Adrenal gland (tissue), 12 donors: Measurements from ENCODE around the gene PPAN. TPM values are rescaled to one million over a fixed set of nuclear protein-coding genes. Genes with fewer than 3 reads are reported as not detected.

Source experiments
- DNase-seq, 7 donors: peaks; one replicate each; pipeline ENCODE4 v3.0.0-alpha.2; 2019 to 2020
- H3K27ac ChIP-seq, 5 donors: fragments of 200-600 bp; sonication (generic) in 4 of 5; 1 replicate in 3 of 5; 2 replicates in 2 of 5; pipeline versions ENCODE4 v1.5.1 to v1.8.0; 2016 to 2020; ENCODE audit warnings: mild to moderate bottlenecking in 1 of 5
- H3K27me3 ChIP-seq: fragments of 200-600 bp; 2 replicates; pipeline ENCODE4 v1.8.0; 2021
- H3K36me3 ChIP-seq, 2 donors: fragments of 200-600 bp; replicated peaks in 1 of 2; 1 replicate in 1 of 2; 2 replicates in 1 of 2; pipeline versions ENCODE4 v1.5.1 to v1.8.0; 2018 to 2022
- H3K4me1 ChIP-seq, 2 donors: fragments of 200-600 bp; replicated peaks in 1 of 2; 1 replicate in 1 of 2; 2 replicates in 1 of 2; pipeline versions ENCODE4 v1.5.1 to v1.8.0; 2018 to 2021
- H3K4me3 ChIP-seq, 4 donors: fragments of 200-600 bp; sonication (generic) in 3 of 4; one replicate each; pipeline ENCODE4 v1.5.1; 2016 to 2018
- H3K9me3 ChIP-seq, 3 donors: fragments of 200-600 bp; sonication (generic) in 1 of 3; replicated peaks in 1 of 3; 1 replicate in 2 of 3; 2 replicates in 1 of 3; pipeline versions ENCODE4 v1.5.1 to v1.8.0; 2016 to 2021
- POLR2A ChIP-seq, 2 donors: fragments of 450-650 bp; IDR thresholded peaks; one replicate each; pipeline ENCODE4 v1.6.1; 2017; ENCODE audit warnings: antibody characterized with exemption in 2 of 2, mild to moderate bottlenecking in 2 of 2, moderate library complexity in 1 of 2
- WGBS, 4 donors: extraction: QIAGEN DNeasy Blood & Tissue Kit in 2 of 4; methylation state at CpG; one replicate each; pipeline versions ENCODE4 v1.1.5 to v1.1.7; 2013 to 2017; 5-methylcytosine and 5-hydroxymethylcytosine counted together
- intact Hi-C, 2 donors: fragments of 100-400 bp; cut with DNase I; formaldehyde crosslinking; loops; one replicate each; pipeline versions ENCODE4 v1.14.1 to v1.15.0; 2022 to 2023
- polyA plus RNA-seq, 3 donors: library from polyadenylated mRNA; stranded (reverse); fragments of 200-250 nt in 2 of 3; fragments of 350-450 nt in 1 of 3; fragmentation: Illumina TruSeq in 1 of 3; extraction: RNeasy Lipid Tissue Mini Kit (QIAGEN cat#74804) in 1 of 3; gene quantifications; one replicate each; pipeline ENCODE4 v1.2.3, GENCODE V29; 2013 to 2014
- total RNA-seq, 9 donors: library from RNA; depleted of rRNA in 4 of 9; stranded (reverse); fragments of >200 nt in 4 of 9; fragments of 120-200 nt in 1 of 9; fragmentation: NEBNext Ultra II Directional in 1 of 9; extraction: Animal tissue kit (Norgen Biotek cat#: 25700) in 1 of 9; gene quantifications; one replicate each; pipeline versions ENCODE4 v1.1.0 to v1.2.4, GENCODE V29; 2013 to 2023
- TF ChIP-seq, protein P1 (sequence below), 6 experiments: fragments of 450-650 bp in 4 of 6; fragments of 200-600 bp in 2 of 6; sonication (generic) in 1 of 6; IDR thresholded peaks; 1 replicate in 5 of 6; 2 replicates in 1 of 6; pipeline versions ENCODE4 v1.5.1 to v1.8.0; 2016 to 2021; ENCODE audit warnings: antibody characterized with exemption in 6 of 6, mild to moderate bottlenecking in 2 of 6, moderate library complexity in 1 of 6
- donor health status: healthy with polysubstance abuse.
- donor health status: Bipolar disorder and iron deficiency.
- donor health status: DM: yes; HTN: yes; CAD: no.
- donor health status: DM: no; HTN: no; CAD: no.
- donor health status: DM: no; HTN: no; CAD: no.
- donor health status: DM: yes; HTN: yes; CAD: no.

PPAN gene
- total and polyA plus RNA-seq, 12 donors, result 18.2 to 98.7 (median 28.8) TPM

GRCh38 chr19:10136936-10137335, 30.8 kb downstream of the PPAN start:
- Histone ChIP-seq H3K4me1 (no peaks in the 10 kb centered on the region), H3K36me3 (peaks cover 0 to 93% of the 10 kb centered on the region in 2 donors), H3K27ac (no peak overlapping the region), H3K9me3 (no peaks in the 10 kb centered on the region), H3K27me3 (no peaks in the 10 kb centered on the region), H3K4me3 (no peak overlapping the region)
- TF ChIP-seq, protein P1, sequence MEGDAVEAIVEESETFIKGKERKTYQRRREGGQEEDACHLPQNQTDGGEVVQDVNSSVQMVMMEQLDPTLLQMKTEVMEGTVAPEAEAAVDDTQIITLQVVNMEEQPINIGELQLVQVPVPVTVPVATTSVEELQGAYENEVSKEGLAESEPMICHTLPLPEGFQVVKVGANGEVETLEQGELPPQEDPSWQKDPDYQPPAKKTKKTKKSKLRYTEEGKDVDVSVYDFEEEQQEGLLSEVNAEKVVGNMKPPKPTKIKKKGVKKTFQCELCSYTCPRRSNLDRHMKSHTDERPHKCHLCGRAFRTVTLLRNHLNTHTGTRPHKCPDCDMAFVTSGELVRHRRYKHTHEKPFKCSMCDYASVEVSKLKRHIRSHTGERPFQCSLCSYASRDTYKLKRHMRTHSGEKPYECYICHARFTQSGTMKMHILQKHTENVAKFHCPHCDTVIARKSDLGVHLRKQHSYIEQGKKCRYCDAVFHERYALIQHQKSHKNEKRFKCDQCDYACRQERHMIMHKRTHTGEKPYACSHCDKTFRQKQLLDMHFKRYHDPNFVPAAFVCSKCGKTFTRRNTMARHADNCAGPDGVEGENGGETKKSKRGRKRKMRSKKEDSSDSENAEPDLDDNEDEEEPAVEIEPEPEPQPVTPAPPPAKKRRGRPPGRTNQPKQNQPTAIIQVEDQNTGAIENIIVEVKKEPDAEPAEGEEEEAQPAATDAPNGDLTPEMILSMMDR (IDR thresholded peaks at IDR 0.05), result no peak
- TF ChIP-seq POLR2A (IDR thresholded peaks at IDR 0.05), result no peak
- 96 to 100% (median 98%) methylated on average over 2 to 14 of the region's 14 CpGs for WGBS, 4 donors
- intact Hi-C loops, result no loop called here
- DNase-seq, result no peak

- peaks cover 0 to 96% of the 10 kb centered on the region in 2 donors for H3K36me3 ChIP-seq
- DNase-seq, result peak in 4 of 7 donors; percentile 12 to 37 (median 32)
- H3K4me3 ChIP-seq, result no peak overlapping the region
These were observed 31.9 kb downstream of the PPAN start for GRCh38 chr19:10137751-10138682.

GRCh38 chr19:10138879-10139795, 33.0 kb downstream of the PPAN start:
- intact Hi-C loops, result no loop called here
- TF ChIP-seq, protein P1 (IDR thresholded peaks at IDR 0.05), result no peak
- TF ChIP-seq POLR2A (IDR thresholded peaks at IDR 0.05), result no peak
- WGBS, 4 donors, result 91 to 96% (median 94%) methylated on average over 12 to 27 of the region's 27 CpGs
- Histone ChIP-seq H3K27me3 (no peaks in the 10 kb centered on the region), H3K36me3 (peaks cover 0 to 98% of the 10 kb centered on the region in 2 donors), H3K9me3 (no peaks in the 10 kb centered on the region), H3K4me1 (no peaks in the 10 kb centered on the region), H3K27ac (no peak overlapping the region), H3K4me3 (no peak overlapping the region)
- DNase-seq, result no peak

More at GRCh38 chr19:10137751-10138682, 31.9 kb downstream of the PPAN start:
- H3K4me1 ChIP-seq, result no peaks in the 10 kb centered on the region
- H3K27me3 ChIP-seq, result no peaks in the 10 kb centered on the region
- no peak overlapping the region for H3K27ac ChIP-seq
- TF ChIP-seq, protein P1 (IDR thresholded peaks at IDR 0.05), result no peak
- no peak for TF ChIP-seq POLR2A (IDR thresholded peaks at IDR 0.05)
- intact Hi-C loops, result no loop called here
- 85 to 97% (median 89%) methylated on average over 22 to 38 of the region's 38 CpGs for WGBS, 4 donors
- no peaks in the 10 kb centered on the region for H3K9me3 ChIP-seq

- no peaks in the 10 kb centered on the region for H3K4me1 ChIP-seq
- intact Hi-C loops, result no loop called here
- peaks cover 0 to 99% of the 10 kb centered on the region in 2 donors for H3K36me3 ChIP-seq
- H3K9me3 ChIP-seq, result no peaks in the 10 kb centered on the region
- no peak for DNase-seq
- no peak for TF ChIP-seq POLR2A (IDR thresholded peaks at IDR 0.05)
- no peak overlapping the region for H3K27ac ChIP-seq
- 80 to 98% (median 97%) methylated on average over 5 to 23 of the region's 23 CpGs for whole genome bisulfite sequencing, 4 donors
- no peak overlapping the region for H3K4me3 ChIP-seq
- H3K27me3 ChIP-seq, result no peaks in the 10 kb centered on the region
These were observed 33.8 kb downstream of the PPAN start for GRCh38 chr19:10139952-10140351.
